ENCODE data around the gene CDK5RAP3.

Gene CDK5RAP3

GRCh38 chr17:47989159-47989558, 18.2 kb downstream of the CDK5RAP3 start:
- Histone ChIP-seq H3K4me3 (ENCODE audit: low read depth, low read length) (no peak overlapping the region), H3K18ac (ENCODE audit: low read length) (no peak overlapping the region), H3K4me1 (ENCODE audit: control insufficient read depth in 1 of 2, insufficient read depth in 2 of 2, low read length in 2 of 2) (peaks cover 6 to 7% of the 10 kb centered on the region in 2 experiments), H3K9ac (ENCODE audit: low read length) (no peak overlapping the region), H2AFZ (ENCODE audit: insufficient read depth, low read length, poor library complexity) (no peak overlapping the region), H2BK120ac (ENCODE audit: insufficient read depth, low read length, poor library complexity) (no peak overlapping the region), H4K12ac (ENCODE audit: low read depth, low read length) (no peak overlapping the region), H3K4me2 (ENCODE audit: low read length) (no peak overlapping the region), H3K27ac (ENCODE audit: low read depth, low read length) (no peak overlapping the region), H3K23ac (ENCODE audit: low read length) (no peak overlapping the region), H3K79me2 (ENCODE audit: control insufficient read depth, insufficient read depth, low read length, poor library complexity) (no peaks in the 10 kb centered on the region), H3K9me3 (ENCODE audit: insufficient read depth, low read depth, low read length) (peaks cover 5% of the 10 kb centered on the region), H3K4ac (ENCODE audit: low read depth, low read length) (no peak overlapping the region), H4K8ac (ENCODE audit: low read depth, low read length) (no peak overlapping the region), H3K36me3 (ENCODE audit: control insufficient read depth in 1 of 2, insufficient read depth in 2 of 2, low read length in 2 of 2) (peaks cover 0 to 2% of the 10 kb centered on the region in 2 experiments), H2BK12ac (ENCODE audit: low read length) (no peak overlapping the region), H3K27me3 (ENCODE audit: insufficient read depth, low read length) (no peaks in the 10 kb centered on the region), H3K14ac (ENCODE audit: low read length) (no peak overlapping the region), H2BK5ac (ENCODE audit: low read depth, low read length, poor library complexity) (no peak overlapping the region), H2AK5ac (ENCODE audit: low read length) (no peak overlapping the region), H4K91ac (ENCODE audit: low read depth, low read length) (no peak overlapping the region), H3K79me1 (ENCODE audit: low read length) (no peaks in the 10 kb centered on the region)
- DNase-seq, result no peak
- no CpG with 5 or more reads among the region's 10 CpGs for WGBS (ENCODE audit: extremely low coverage, insufficient coverage, insufficient read length)

DNA sequence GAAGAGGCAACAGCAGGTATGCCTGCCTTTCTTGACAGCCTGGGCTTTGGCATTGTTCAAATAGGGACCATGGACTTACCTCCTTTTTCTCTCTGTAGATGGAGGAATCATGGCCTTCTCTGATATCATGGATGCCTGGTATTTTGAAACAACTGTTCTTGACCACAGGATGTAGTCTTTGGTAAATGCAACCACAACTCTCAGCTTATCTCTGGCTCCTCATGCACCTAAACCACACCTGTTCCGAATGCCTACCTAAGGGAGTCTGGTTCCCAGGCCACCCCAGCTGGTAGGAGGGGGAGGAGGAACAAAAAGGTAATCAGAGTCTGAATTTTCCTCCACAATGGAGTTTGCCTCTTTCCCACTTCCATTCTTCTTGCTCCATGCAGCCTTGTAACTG, 18.8 kb downstream of the CDK5RAP3 start:
- H3K14ac ChIP-seq (ENCODE audit: low read length), result no peak overlapping the region
- no peak overlapping the region for H4K12ac ChIP-seq (ENCODE audit: low read depth, low read length)
- H3K9me3 ChIP-seq (ENCODE audit: insufficient read depth, low read depth, low read length), result peaks cover 5% of the 10 kb centered on the region
- H3K36me3 ChIP-seq (ENCODE audit: control insufficient read depth in 1 of 2, insufficient read depth in 2 of 2, low read length in 2 of 2), result peaks cover 0 to 2% of the 10 kb centered on the region in 2 experiments
- no peak overlapping the region for H3K4me3 ChIP-seq (ENCODE audit: low read depth, low read length)
- H3K27me3 ChIP-seq (ENCODE audit: insufficient read depth, low read length), result no peaks in the 10 kb centered on the region
- H3K79me1 ChIP-seq (ENCODE audit: low read length), result no peaks in the 10 kb centered on the region
- no peak overlapping the region for H2AK5ac ChIP-seq (ENCODE audit: low read length)
- H3K9ac ChIP-seq (ENCODE audit: low read length), result no peak overlapping the region
- H3K4ac ChIP-seq (ENCODE audit: low read depth, low read length), result no peak overlapping the region
- H3K4me1 ChIP-seq (ENCODE audit: control insufficient read depth in 1 of 2, insufficient read depth in 2 of 2, low read length in 2 of 2), result peaks cover 6 to 7% of the 10 kb centered on the region in 2 experiments
- H3K79me2 ChIP-seq (ENCODE audit: control insufficient read depth, insufficient read depth, low read length, poor library complexity), result no peaks in the 10 kb centered on the region
- H3K27ac ChIP-seq (ENCODE audit: low read depth, low read length), result no peak overlapping the region
- H4K8ac ChIP-seq (ENCODE audit: low read depth, low read length), result no peak overlapping the region
- no peak overlapping the region for H2BK12ac ChIP-seq (ENCODE audit: low read length)
- no peak overlapping the region for H4K91ac ChIP-seq (ENCODE audit: low read depth, low read length)
- H3K23ac ChIP-seq (ENCODE audit: low read length), result no peak overlapping the region
- DNase-seq, result no peak
- H2BK5ac ChIP-seq (ENCODE audit: low read depth, low read length, poor library complexity), result no peak overlapping the region
- no peak overlapping the region for H2BK120ac ChIP-seq (ENCODE audit: insufficient read depth, low read length, poor library complexity)
- H3K4me2 ChIP-seq (ENCODE audit: low read length), result no peak overlapping the region
- no peak overlapping the region for H2AFZ ChIP-seq (ENCODE audit: insufficient read depth, low read length, poor library complexity)
- no peak overlapping the region for H3K18ac ChIP-seq (ENCODE audit: low read length)
- WGBS (ENCODE audit: extremely low coverage, insufficient coverage, insufficient read length), result no CpG with 5 or more reads among the region's 1 CpG

DNA sequence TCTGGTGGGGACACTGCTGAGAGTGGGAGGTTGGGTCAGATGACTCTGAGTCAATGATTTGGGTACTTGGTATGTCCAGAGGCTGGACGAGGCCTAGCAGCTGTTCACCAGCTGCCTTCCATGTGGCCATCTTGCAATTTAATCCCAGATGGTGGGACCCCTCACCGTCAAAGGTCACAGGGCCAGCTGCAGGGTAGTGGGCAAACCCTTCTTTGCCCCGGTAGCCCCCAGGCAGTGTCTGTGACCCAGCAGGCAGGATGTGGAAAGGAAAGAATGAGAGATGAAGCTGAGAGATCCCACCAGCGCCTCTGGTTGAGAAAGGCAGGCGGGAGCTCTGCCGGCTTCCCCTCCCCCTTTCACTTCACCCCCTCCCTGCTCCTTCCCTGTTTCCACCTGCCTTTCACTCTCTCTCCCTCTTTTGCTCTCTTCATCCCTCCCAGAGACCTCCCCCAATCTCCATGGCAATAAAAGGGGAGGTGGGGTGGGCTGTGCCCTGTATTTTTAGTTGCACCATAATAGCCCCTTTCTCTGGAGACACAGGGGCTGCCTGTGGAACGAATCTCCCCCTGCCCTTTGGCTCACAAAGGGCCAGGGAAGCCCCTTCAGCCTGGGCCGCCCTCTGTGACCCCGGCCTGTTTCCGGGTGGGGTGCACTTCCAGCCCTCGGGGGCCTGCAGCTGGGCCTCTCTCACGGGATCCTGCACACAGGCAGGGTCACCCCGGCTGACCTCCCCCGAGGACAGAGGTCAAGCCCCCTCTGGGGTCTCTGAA, 20.2 kb downstream of the CDK5RAP3 start:
- Histone ChIP-seq H3K4ac (ENCODE audit: low read depth, low read length) (no peak overlapping the region), H3K4me3 (ENCODE audit: low read depth, low read length) (no peak overlapping the region), H3K14ac (ENCODE audit: low read length) (no peak overlapping the region), H3K4me2 (ENCODE audit: low read length) (no peak overlapping the region), H4K91ac (ENCODE audit: low read depth, low read length) (no peak overlapping the region), H3K9ac (ENCODE audit: low read length) (no peak overlapping the region), H3K4me1 (ENCODE audit: control insufficient read depth in 1 of 2, insufficient read depth in 2 of 2, low read length in 2 of 2) (peaks cover 7 to 15% of the 10 kb centered on the region in 2 experiments), H2BK12ac (ENCODE audit: low read length) (no peak overlapping the region), H4K8ac (ENCODE audit: low read depth, low read length) (no peak overlapping the region), H3K36me3 (ENCODE audit: control insufficient read depth in 1 of 2, insufficient read depth in 2 of 2, low read length in 2 of 2) (no peaks in the 10 kb centered on the region), H3K79me1 (ENCODE audit: low read length) (no peaks in the 10 kb centered on the region), H2AFZ (ENCODE audit: insufficient read depth, low read length, poor library complexity) (no peak overlapping the region), H3K27me3 (ENCODE audit: insufficient read depth, low read length) (no peaks in the 10 kb centered on the region), H3K27ac (ENCODE audit: low read depth, low read length) (no peak overlapping the region), H2AK5ac (ENCODE audit: low read length) (no peak overlapping the region), H4K12ac (ENCODE audit: low read depth, low read length) (no peak overlapping the region), H3K9me3 (ENCODE audit: insufficient read depth, low read depth, low read length) (peaks cover 7% of the 10 kb centered on the region), H3K23ac (ENCODE audit: low read length) (no peak overlapping the region), H2BK5ac (ENCODE audit: low read depth, low read length, poor library complexity) (no peak overlapping the region), H3K18ac (ENCODE audit: low read length) (no peak overlapping the region), H3K79me2 (ENCODE audit: control insufficient read depth, insufficient read depth, low read length, poor library complexity) (no peaks in the 10 kb centered on the region), H2BK120ac (ENCODE audit: insufficient read depth, low read length, poor library complexity) (no peak overlapping the region)
- WGBS (ENCODE audit: extremely low coverage, insufficient coverage, insufficient read length), result no CpG with 5 or more reads among the region's 14 CpGs
- DNase-seq, result no peak

GRCh38 chr17:47992216-47992615, 21.3 kb downstream of the CDK5RAP3 start:
- Histone ChIP-seq H3K27me3 (ENCODE audit: insufficient read depth, low read length) (no peaks in the 10 kb centered on the region), H2BK12ac (ENCODE audit: low read length) (no peak overlapping the region), H3K27ac (ENCODE audit: low read depth, low read length) (no peak overlapping the region), H3K79me2 (ENCODE audit: control insufficient read depth, insufficient read depth, low read length, poor library complexity) (no peaks in the 10 kb centered on the region), H3K14ac (ENCODE audit: low read length) (no peak overlapping the region), H2AK5ac (ENCODE audit: low read length) (no peak overlapping the region), H3K23ac (ENCODE audit: low read length) (no peak overlapping the region), H3K4me2 (ENCODE audit: low read length) (no peak overlapping the region), H3K4me3 (ENCODE audit: low read depth, low read length) (no peak overlapping the region), H3K18ac (ENCODE audit: low read length) (no peak overlapping the region), H2AFZ (ENCODE audit: insufficient read depth, low read length, poor library complexity) (no peak overlapping the region), H3K9ac (ENCODE audit: low read length) (no peak overlapping the region), H3K9me3 (ENCODE audit: insufficient read depth, low read depth, low read length) (peaks cover 6% of the 10 kb centered on the region), H3K4ac (ENCODE audit: low read depth, low read length) (no peak overlapping the region), H2BK5ac (ENCODE audit: low read depth, low read length, poor library complexity) (no peak overlapping the region), H3K79me1 (ENCODE audit: low read length) (no peaks in the 10 kb centered on the region), H4K12ac (ENCODE audit: low read depth, low read length) (no peak overlapping the region), H4K91ac (ENCODE audit: low read depth, low read length) (no peak overlapping the region), H2BK120ac (ENCODE audit: insufficient read depth, low read length, poor library complexity) (no peak overlapping the region), H3K36me3 (ENCODE audit: control insufficient read depth in 1 of 2, insufficient read depth in 2 of 2, low read length in 2 of 2) (no peaks in the 10 kb centered on the region), H4K8ac (ENCODE audit: low read depth, low read length) (no peak overlapping the region), H3K4me1 (ENCODE audit: control insufficient read depth in 1 of 2, insufficient read depth in 2 of 2, low read length in 2 of 2) (peaks cover 8 to 21% of the 10 kb centered on the region in 2 experiments)
- no CpG with 5 or more reads among the region's 4 CpGs for WGBS (ENCODE audit: extremely low coverage, insufficient coverage, insufficient read length)
- no peak for DNase-seq
